IMR-90 (cell line): ENCODE measurements around the gene RALGPS2. TPM values are rescaled to one million over a fixed set of nuclear protein-coding genes. Genes with fewer than 3 reads are reported as not detected.

ENCODE experiments used
- ATAC-seq: fragments of 200-7000 bp; cut with Tn5 transposase; 2 replicates; pipeline ENCODE4 v1.9.1; 2020; ENCODE audit warnings: low read depth, mild to moderate bottlenecking, moderate library complexity
- BruUV-seq: library from RNA; stranded (reverse); fragments of 400-500 nt; replicated peaks from 2 replicates; lab custom pipeline; 2021; lab: Mats Ljungman, UMichigan
- CTCF ChIA-PET: fragments of 300-600 bp; formaldehyde crosslinking; extraction: SDS; loops from one replicate; lab custom pipeline; 2021; ENCODE audit warnings: antibody characterized with exemption; lab: Yijun Ruan, JAX
- POLR2A ChIA-PET: fragments of 300-600 bp; sonication (Branson Sonifier 250); formaldehyde crosslinking; loops from one replicate; lab custom pipeline; 2022; ENCODE audit warnings: antibody characterized with exemption; ENCODE audit not compliant: unreplicated experiment; lab: Charles Lee
- DNase-seq: peaks from one replicate; pipeline ENCODE4 v3.0.0; 2013
- H2AFZ ChIP-seq: replicated peaks from 2 replicates; pipeline ENCODE3; 2013; ENCODE audit warnings: low read length, mild to moderate bottlenecking; ENCODE audit not compliant: poor library complexity
- H2AK5ac ChIP-seq: 2 replicates; pipeline ENCODE4 v1.6.1; 2013; ENCODE audit warnings: low read depth, low read length, inconsistent platforms
- H2AK9ac ChIP-seq: replicated peaks from 2 replicates; pipeline ENCODE3; 2013; ENCODE audit warnings: mild to moderate bottlenecking, low read depth, low read length, moderate library complexity; ENCODE audit not compliant: poor library complexity
- H2BK120ac ChIP-seq: 2 replicates; pipeline ENCODE4 v1.6.1; 2013; ENCODE audit warnings: low read depth, low read length, inconsistent platforms
- H2BK15ac ChIP-seq: 3 replicates; pipeline ENCODE4 v1.6.1; 2013; ENCODE audit warnings: low read depth, low read length, inconsistent platforms
- H2BK20ac ChIP-seq: 2 replicates; pipeline ENCODE4 v1.6.1; 2013; ENCODE audit warnings: low read depth, mild to moderate bottlenecking, inconsistent platforms, low read length, moderate library complexity
- H2BK5ac ChIP-seq: 2 replicates; pipeline ENCODE4 v1.6.1; 2013; ENCODE audit warnings: mild to moderate bottlenecking, low read depth, low read length, inconsistent platforms; ENCODE audit not compliant: poor library complexity, severe bottlenecking
- H3K14ac ChIP-seq: replicated peaks from 2 replicates; pipeline ENCODE4 v1.6.1; 2013; ENCODE audit warnings: low read depth, low read length, inconsistent platforms
- H3K18ac ChIP-seq: 2 replicates; pipeline ENCODE4 v1.6.1; 2013; ENCODE audit warnings: low read depth, low read length, control low read depth
- H3K23ac ChIP-seq: 2 replicates; pipeline ENCODE4 v1.6.1; 2013; ENCODE audit warnings: low read depth, low read length, inconsistent platforms
- H3K27ac ChIP-seq: 2 replicates; pipeline ENCODE4 v1.5.1; 2013; ENCODE audit warnings: mild to moderate bottlenecking, control low read depth, low read length; ENCODE audit not compliant: insufficient read depth
- H3K27me3 ChIP-seq: 2 replicates; pipeline ENCODE4 v1.6.1; 2013; ENCODE audit warnings: low read length; ENCODE audit not compliant: control insufficient read depth, insufficient read depth
- H3K36me3 ChIP-seq: 2 replicates; pipeline ENCODE4 v1.6.1; 2013; ENCODE audit warnings: low read length, mixed read lengths; ENCODE audit not compliant: control insufficient read depth, insufficient read depth
- H3K4ac ChIP-seq: 2 replicates; pipeline ENCODE4 v1.6.1; 2013; ENCODE audit warnings: low read depth, low read length, inconsistent platforms
- H3K4me1 ChIP-seq: 2 replicates; pipeline ENCODE4 v1.6.1; 2013; ENCODE audit warnings: low read length, mixed read lengths; ENCODE audit not compliant: control insufficient read depth, insufficient read depth
- H3K4me2 ChIP-seq: 2 replicates; pipeline ENCODE4 v1.6.1; 2013; ENCODE audit warnings: low read depth, mild to moderate bottlenecking, control low read depth, low read length, moderate library complexity
- H3K4me3 ChIP-seq: 2 replicates; pipeline ENCODE4 v1.5.1; 2013; ENCODE audit warnings: low read depth, mild to moderate bottlenecking, control low read depth, low read length, moderate library complexity; ENCODE audit not compliant: insufficient read depth
- H3K56ac ChIP-seq: 2 replicates; pipeline ENCODE4 v1.6.1; 2013; ENCODE audit warnings: low read length, inconsistent platforms; ENCODE audit not compliant: insufficient read depth; ENCODE audit errors: extremely low read depth
- H3K79me1 ChIP-seq, 2 experiments: 2 replicates each; pipeline ENCODE4 v1.6.1; 2013; ENCODE audit warnings: low read length in 2 of 2, inconsistent platforms in 1 of 2, low read depth in 1 of 2
- H3K9ac ChIP-seq: 2 replicates; pipeline ENCODE4 v1.6.1; 2013; ENCODE audit warnings: low read depth, low read length, control low read depth
- H3K9me1 ChIP-seq: 2 replicates; pipeline ENCODE4 v1.6.1; 2013; ENCODE audit warnings: low read length, inconsistent platforms; ENCODE audit not compliant: insufficient read depth
- H3K9me3 ChIP-seq: 2 replicates; pipeline ENCODE4 v1.6.1; 2013; ENCODE audit warnings: low read length; ENCODE audit not compliant: control insufficient read depth, insufficient read depth
- H4K20me1 ChIP-seq: 2 replicates; pipeline ENCODE4 v1.6.1; 2013; ENCODE audit warnings: low read length, inconsistent platforms; ENCODE audit not compliant: insufficient read depth
- H4K5ac ChIP-seq: 2 replicates; pipeline ENCODE4 v1.6.1; 2013; ENCODE audit warnings: mild to moderate bottlenecking, low read depth, low read length, control low read depth
- H4K8ac ChIP-seq, 2 experiments: 2 replicates each; pipeline ENCODE4 v1.6.1; 2013; ENCODE audit warnings: low read depth in 2 of 2, low read length in 2 of 2, control low read depth in 1 of 2, inconsistent platforms in 1 of 2
- H4K91ac ChIP-seq: 2 replicates; pipeline ENCODE4 v1.6.1; 2013; ENCODE audit warnings: low read depth, low read length, inconsistent platforms; ENCODE audit not compliant: insufficient read depth
- BHLHE40 ChIP-seq: fragments of 150-350 bp; IDR thresholded peaks from 2 replicates; pipeline ENCODE4 v1.6.1; 2016; ENCODE audit warnings: mild to moderate bottlenecking, low read depth, low read length
- CEBPB ChIP-seq: IDR thresholded peaks from 2 replicates; pipeline ENCODE4 v1.6.1; 2012; ENCODE audit warnings: low read depth, low read length, improper control_type of control experiment
- CHD1 ChIP-seq: IDR thresholded peaks from 2 replicates; pipeline ENCODE4 v1.6.1; 2012; ENCODE audit warnings: low read depth, low read length, improper control_type of control experiment
- ELK1 ChIP-seq: fragments of 150-350 bp; IDR thresholded peaks from 2 replicates; pipeline ENCODE4 v1.6.1; 2016; ENCODE audit warnings: low read depth, mild to moderate bottlenecking, low read length, moderate library complexity, borderline replicate concordance
- FOS ChIP-seq: fragments of 150-350 bp; IDR thresholded peaks from 2 replicates; pipeline ENCODE4 v1.6.1; 2016; ENCODE audit warnings: low read depth, low read length
- MAFK ChIP-seq: IDR thresholded peaks from 2 replicates; pipeline ENCODE4 v1.6.1; 2012; ENCODE audit warnings: low read depth, low read length, improper control_type of control experiment
- MAZ ChIP-seq: IDR thresholded peaks from 2 replicates; pipeline ENCODE4 v1.6.1; 2012; ENCODE audit warnings: low read depth, mild to moderate bottlenecking, low read length, improper control_type of control experiment, moderate library complexity, borderline replicate concordance
- MXI1 ChIP-seq: IDR thresholded peaks from 2 replicates; pipeline ENCODE4 v1.6.1; 2012; ENCODE audit warnings: low read depth, mild to moderate bottlenecking, low read length, moderate library complexity, borderline replicate concordance
- NFE2L2 ChIP-seq: fragments of 150-350 bp; IDR thresholded peaks from 2 replicates; pipeline ENCODE4 v1.6.1; 2016; ENCODE audit warnings: low read depth, mild to moderate bottlenecking, low read length
- RAD21 ChIP-seq: IDR thresholded peaks from 2 replicates; pipeline ENCODE4 v1.6.1; 2012; ENCODE audit warnings: low read length, improper control_type of control experiment
- RFX5 ChIP-seq: IDR thresholded peaks from 2 replicates; pipeline ENCODE4 v1.8.0; 2012; ENCODE audit warnings: low read depth, mild to moderate bottlenecking, low read length, moderate library complexity
- SMC3 ChIP-seq: fragments of 150-350 bp; IDR thresholded peaks from 2 replicates; pipeline ENCODE4 v1.6.1; 2016; ENCODE audit warnings: low read depth, mild to moderate bottlenecking, antibody characterized with exemption, low read length, moderate library complexity
- USF2 ChIP-seq: fragments of 150-350 bp; IDR thresholded peaks from 2 replicates; pipeline ENCODE4 v1.6.1; 2017; ENCODE audit warnings: mild to moderate bottlenecking, antibody characterized with exemption, low read length, low read depth
- WGBS, 2 experiments: methylation state at CpG; one replicate each; pipeline versions ENCODE4 v1.1.5 to v1.1.7; 2013; ENCODE audit warnings: missing lambda C conversion rate in 2 of 2; ENCODE audit not compliant: insufficient read length in 1 of 2; ENCODE audit errors: extremely low coverage in 2 of 2; 5-methylcytosine and 5-hydroxymethylcytosine counted together
- dilution Hi-C: fragments of 300-500 bp; cut with HindIII; formaldehyde crosslinking; loops from one replicate; pipeline ENCODE4 v1.14.3; 2018; ENCODE audit warnings: low sequenced_read_pairs; ENCODE audit not compliant: unreplicated experiment
- in situ Hi-C: fragments of 300-500 bp; cut with MboI; formaldehyde crosslinking; loops from 3 replicates; pipeline ENCODE4 v1.14.3; 2019; ENCODE audit warnings: low sequenced_read_pairs, inconsistent platforms, mixed read lengths
- intact Hi-C: fragments of 100-400 bp; cut with micrococcal nuclease; formaldehyde crosslinking; loops from 2 replicates; pipeline ENCODE4 v1.10.0; 2022
- polyA plus RNA-seq, 3 experiments: library from polyadenylated mRNA; depleted of rRNA; stranded (reverse); fragments of >200 nt; gene quantifications; 2 replicates each; pipeline ENCODE4 v1.2.3, GENCODE V29; 2012; ENCODE audit warnings: low replicate concordance in 1 of 3
- total RNA-seq: library from RNA; depleted of rRNA; stranded (reverse); fragments of >200 nt; gene quantifications from 2 replicates; pipeline ENCODE4 v1.2.3, GENCODE V29; 2012

Gene RALGPS2
- total and polyA plus RNA-seq, 2 of the 4 experiments (the other 2 are of a cell fraction) = 13.8 to 148 TPM

DNA sequence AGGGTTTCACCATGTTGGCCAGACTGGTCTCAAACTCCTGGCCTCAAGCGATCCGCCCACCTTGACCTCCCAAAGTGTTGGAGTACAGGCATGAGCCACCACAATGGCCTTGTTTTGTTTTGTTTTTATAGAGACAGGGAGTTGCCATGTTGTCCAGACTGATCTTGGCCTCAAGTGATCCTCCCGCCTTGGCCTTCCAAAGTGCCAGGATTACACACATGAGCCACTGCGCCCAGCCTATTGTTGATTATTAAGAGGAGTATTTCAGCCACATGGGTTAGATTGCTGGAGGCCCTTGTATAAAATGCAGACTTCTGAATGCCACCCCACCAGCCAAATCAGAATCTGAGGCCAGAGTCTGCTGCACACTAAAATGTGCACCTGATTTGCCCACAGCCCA, 203.0 kb downstream of the RALGPS2 start:
- no peak overlapping the region for H3K27ac ChIP-seq
- peaks cover 3% of the 10 kb centered on the region; the same call in 1 of the 2 replicates for H3K9me1 ChIP-seq
- 0 out of 2 replicates have a peak, but pooled peaks cover 1% of the 10 kb centered on the region for H3K36me3 ChIP-seq
- no peak overlapping the region for H3K23ac ChIP-seq
- H3K4me2 ChIP-seq = no peak overlapping the region
- no CpG with 5 or more reads among the region's 4 CpGs for WGBS, 2 experiments
- H2BK120ac ChIP-seq = no peak overlapping the region
- no peaks in the 10 kb centered on the region for H4K20me1 ChIP-seq
- no peak overlapping the region for H2AK9ac ChIP-seq
- no TSS peak for BruUV-seq
- ChIA-PET POLR2A (no interaction called here), CTCF (no interaction called here)
- peaks cover 5% of the 10 kb centered on the region; the same call in 1 of the 2 replicates for H3K4me1 ChIP-seq
- H3K14ac ChIP-seq = no peak overlapping the region
- dilution Hi-C loops = no loop called here
- no peak for ATAC-seq
- no peak overlapping the region for H4K5ac ChIP-seq
- H2BK20ac ChIP-seq = no peak overlapping the region
- H3K27me3 ChIP-seq = no peaks in the 10 kb centered on the region
- TF ChIP-seq CEBPB (no peak), MAFK (no peak), RAD21 (no peak), NFE2L2 (no peak), FOS (no peak), CHD1 (no peak), USF2 (no peak), RFX5 (no peak), BHLHE40 (no peak), MXI1 (no peak), ELK1 (no peak), SMC3 (no peak), MAZ (no peak)
- H2BK5ac ChIP-seq = no peak overlapping the region
- H3K4me3 ChIP-seq = no peak overlapping the region
- no peak overlapping the region for H2AFZ ChIP-seq
- no peaks in the 10 kb centered on the region for H3K79me1 ChIP-seq
- H2AK5ac ChIP-seq = no peak overlapping the region
- H3K9me3 ChIP-seq = no peaks in the 10 kb centered on the region
- intact Hi-C loops = no loop called here
- no peak overlapping the region for H3K56ac ChIP-seq
- H3K9ac ChIP-seq = no peak overlapping the region
- no peak overlapping the region for H2BK15ac ChIP-seq
- no peak for DNase-seq
- no peak overlapping the region for H3K4ac ChIP-seq
- H3K18ac ChIP-seq = no peak overlapping the region
- in situ Hi-C loops = no loop called here
- H4K91ac ChIP-seq = no peak overlapping the region
- H4K8ac ChIP-seq = no peak overlapping the region
